Keratinocyte (primary cell): ENCODE measurements around the gene PDE10A.

Experiments used
- EZH2 ChIP-seq: IDR thresholded peaks from one replicate; pipeline ENCODE4 v1.6.1; 2012; ENCODE audit warnings: inconsistent platforms, mild to moderate bottlenecking, low read length, moderate library complexity
- TF ChIP-seq, protein P1 (sequence below), 3 experiments: IDR thresholded peaks in 1 of 3; conservative IDR thresholded peaks in 1 of 3; optimal IDR thresholded peaks in 1 of 3; 2 replicates in 2 of 3; 3 replicates in 1 of 3; pipeline versions ENCODE3 to v1.5.1; 2011; ENCODE audit warnings: low read length in 3 of 3, mild to moderate bottlenecking in 3 of 3, moderate library complexity in 2 of 3, control low read depth in 1 of 3, inconsistent platforms in 1 of 3; ENCODE audit not compliant: insufficient read depth in 2 of 3; ENCODE audit errors: extremely low read depth in 1 of 3

DNA sequence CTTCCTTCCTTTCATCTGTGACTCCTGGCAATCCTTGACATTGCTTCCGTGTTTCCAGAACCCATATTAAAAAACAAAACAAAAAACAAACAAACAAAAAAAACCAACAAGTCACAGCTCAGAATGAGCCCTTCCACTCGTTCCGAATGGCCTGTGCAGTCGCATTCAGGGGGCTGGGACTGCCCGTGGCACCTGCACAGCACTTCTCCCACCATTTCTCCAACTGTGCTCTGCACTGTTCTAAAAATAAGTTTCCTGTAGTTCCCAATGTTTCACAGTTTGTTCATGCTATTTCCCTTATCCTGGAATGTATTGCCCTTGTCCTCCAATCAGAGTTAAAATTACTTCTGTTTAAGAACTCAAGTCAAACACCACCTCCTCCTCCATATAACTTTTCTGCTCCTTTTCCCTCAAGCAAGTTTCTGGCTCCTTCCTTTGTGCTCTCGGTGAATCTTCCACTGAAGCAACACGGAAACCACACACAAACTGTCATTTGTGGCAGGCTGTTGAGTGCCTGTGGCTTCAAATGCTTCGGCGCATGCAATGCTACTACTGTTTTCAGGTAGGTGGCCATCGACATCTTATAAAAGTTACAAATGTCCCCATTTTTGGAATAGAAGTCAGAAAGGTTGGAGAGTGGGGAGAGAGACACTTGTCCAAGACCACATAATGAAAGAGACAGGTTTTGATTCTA is 57.7 kb downstream of the PDE10A start:
- TF ChIP-seq, protein P1, sequence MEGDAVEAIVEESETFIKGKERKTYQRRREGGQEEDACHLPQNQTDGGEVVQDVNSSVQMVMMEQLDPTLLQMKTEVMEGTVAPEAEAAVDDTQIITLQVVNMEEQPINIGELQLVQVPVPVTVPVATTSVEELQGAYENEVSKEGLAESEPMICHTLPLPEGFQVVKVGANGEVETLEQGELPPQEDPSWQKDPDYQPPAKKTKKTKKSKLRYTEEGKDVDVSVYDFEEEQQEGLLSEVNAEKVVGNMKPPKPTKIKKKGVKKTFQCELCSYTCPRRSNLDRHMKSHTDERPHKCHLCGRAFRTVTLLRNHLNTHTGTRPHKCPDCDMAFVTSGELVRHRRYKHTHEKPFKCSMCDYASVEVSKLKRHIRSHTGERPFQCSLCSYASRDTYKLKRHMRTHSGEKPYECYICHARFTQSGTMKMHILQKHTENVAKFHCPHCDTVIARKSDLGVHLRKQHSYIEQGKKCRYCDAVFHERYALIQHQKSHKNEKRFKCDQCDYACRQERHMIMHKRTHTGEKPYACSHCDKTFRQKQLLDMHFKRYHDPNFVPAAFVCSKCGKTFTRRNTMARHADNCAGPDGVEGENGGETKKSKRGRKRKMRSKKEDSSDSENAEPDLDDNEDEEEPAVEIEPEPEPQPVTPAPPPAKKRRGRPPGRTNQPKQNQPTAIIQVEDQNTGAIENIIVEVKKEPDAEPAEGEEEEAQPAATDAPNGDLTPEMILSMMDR (optimal IDR thresholded peaks at IDR 0.05 in 1 of 3, IDR thresholded peaks at IDR 0.05 in 1 of 3, conservative IDR thresholded peaks at IDR 0.05 in 1 of 3; ENCODE audit: extremely low read depth in 1 of 3, insufficient read depth in 2 of 3, low read length in 3 of 3), result no peak
- no peak for TF ChIP-seq EZH2
